ENCODE results near the gene LMBR1.

DNA sequence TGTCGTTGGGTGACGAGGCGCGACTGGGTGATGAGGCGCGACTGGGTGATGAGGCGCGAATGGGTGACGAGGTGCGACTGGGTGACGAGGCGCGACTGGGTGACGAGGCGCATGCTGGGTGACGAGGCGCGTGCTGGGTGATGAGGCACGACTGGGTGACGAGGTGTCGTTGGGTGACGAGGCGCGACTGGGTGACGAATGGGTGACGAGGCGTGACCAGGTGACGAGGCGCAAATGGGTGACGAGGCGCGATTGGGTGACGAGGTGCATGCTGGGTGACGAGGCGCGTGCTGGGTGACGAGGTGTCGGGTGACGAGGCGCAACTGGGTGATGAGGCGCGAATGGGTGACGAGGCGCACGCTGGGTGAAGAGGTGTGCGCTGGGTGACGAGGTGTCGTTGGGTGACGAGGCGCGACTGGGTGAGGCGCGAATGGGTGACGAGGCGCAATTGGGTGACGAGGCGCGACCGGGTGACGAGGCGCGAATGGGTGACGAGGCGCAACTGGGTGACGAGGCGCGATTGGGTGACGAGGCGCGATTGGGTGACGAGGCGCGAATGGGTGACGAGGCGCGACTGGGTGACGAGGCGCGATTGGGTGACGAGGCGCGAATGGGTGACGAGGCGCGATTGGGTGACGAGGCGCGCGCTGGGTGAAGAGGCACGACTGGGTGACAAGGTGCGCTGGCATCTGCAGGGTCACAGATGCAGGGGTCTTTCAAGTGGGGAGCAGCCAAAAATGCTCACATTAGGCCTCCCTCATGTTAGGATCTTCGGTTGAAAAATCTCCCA, 48.6 kb upstream of the LMBR1 start:
- TF ChIP-seq, protein P1, sequence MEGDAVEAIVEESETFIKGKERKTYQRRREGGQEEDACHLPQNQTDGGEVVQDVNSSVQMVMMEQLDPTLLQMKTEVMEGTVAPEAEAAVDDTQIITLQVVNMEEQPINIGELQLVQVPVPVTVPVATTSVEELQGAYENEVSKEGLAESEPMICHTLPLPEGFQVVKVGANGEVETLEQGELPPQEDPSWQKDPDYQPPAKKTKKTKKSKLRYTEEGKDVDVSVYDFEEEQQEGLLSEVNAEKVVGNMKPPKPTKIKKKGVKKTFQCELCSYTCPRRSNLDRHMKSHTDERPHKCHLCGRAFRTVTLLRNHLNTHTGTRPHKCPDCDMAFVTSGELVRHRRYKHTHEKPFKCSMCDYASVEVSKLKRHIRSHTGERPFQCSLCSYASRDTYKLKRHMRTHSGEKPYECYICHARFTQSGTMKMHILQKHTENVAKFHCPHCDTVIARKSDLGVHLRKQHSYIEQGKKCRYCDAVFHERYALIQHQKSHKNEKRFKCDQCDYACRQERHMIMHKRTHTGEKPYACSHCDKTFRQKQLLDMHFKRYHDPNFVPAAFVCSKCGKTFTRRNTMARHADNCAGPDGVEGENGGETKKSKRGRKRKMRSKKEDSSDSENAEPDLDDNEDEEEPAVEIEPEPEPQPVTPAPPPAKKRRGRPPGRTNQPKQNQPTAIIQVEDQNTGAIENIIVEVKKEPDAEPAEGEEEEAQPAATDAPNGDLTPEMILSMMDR (conservative IDR thresholded peaks at IDR 0.05; ENCODE audit: low read length) = no peak
- TF ChIP-seq EZH2phosphoT487 (IDR thresholded peaks at IDR 0.05; ENCODE audit: borderline replicate concordance, low read depth, low read length) = no peak
